ENCODE data around the gene ANKEF1.

DNA sequence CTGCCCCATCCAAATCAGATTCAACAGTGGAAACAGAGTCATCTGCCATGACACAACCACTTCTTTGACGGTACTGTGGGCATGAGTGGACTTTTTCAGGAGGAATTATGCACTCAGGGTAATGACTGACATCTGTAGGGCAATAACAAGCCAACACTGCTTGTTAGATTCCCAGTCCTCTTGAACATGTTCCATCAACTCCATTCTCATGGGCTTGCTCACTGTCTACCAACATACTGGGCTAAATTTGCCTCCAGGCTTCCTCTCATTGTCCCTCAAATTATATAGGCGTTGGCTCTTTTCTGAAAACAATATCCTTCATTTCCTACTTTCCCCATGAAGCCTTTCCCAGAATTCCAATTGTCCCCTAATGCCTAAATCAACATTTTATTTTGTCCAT is 43.1 kb downstream of the ANKEF1 start:
- TF ChIP-seq CTCF (conservative IDR thresholded peaks at IDR 0.05; ENCODE audit: low read length) (no peak), EZH2phosphoT487 (IDR thresholded peaks at IDR 0.05; ENCODE audit: borderline replicate concordance, low read depth, low read length) (no peak)
